Sigmoid colon (tissue), 3 donors: ENCODE data around the gene SMURF2.

Source experiments
- CTCF ChIP-seq, 4 experiments: fragments of 450-650 bp in 3 of 4; fragments of 200-600 bp in 1 of 4; IDR thresholded peaks; one replicate each; pipeline ENCODE4 v1.5.1; 2016 to 2019; ENCODE audit warnings: antibody characterized with exemption in 4 of 4, mild to moderate bottlenecking in 3 of 4, moderate library complexity in 2 of 4
- POLR2A ChIP-seq, 2 donors: fragments of 450-650 bp; IDR thresholded peaks; one replicate each; pipeline ENCODE4 v1.6.1; 2016; ENCODE audit warnings: antibody characterized with exemption in 2 of 2, mild to moderate bottlenecking in 2 of 2, moderate library complexity in 2 of 2

GRCh38 chr17:64634218-64634617, 27.9 kb downstream of the SMURF2 start:
- no peak for TF ChIP-seq CTCF (IDR thresholded peaks at IDR 0.05)
- no peak for TF ChIP-seq POLR2A (IDR thresholded peaks at IDR 0.05)
